VCaP (cell line): ENCODE measurements around the gene HOXD13.
A peak's percentile ranks its signal among the peaks of the same experiment; 100 is the strongest.

Experiments used
- H3K27ac ChIP-seq: fragments of 450-650 bp; 2 replicates; pipeline ENCODE4 v1.5.1; 2017
- TF ChIP-seq, protein P1 (sequence below): fragments of 450-650 bp; conservative IDR thresholded peaks from 2 replicates; pipeline ENCODE4 v1.5.1; 2017; ENCODE audit warnings: mild to moderate bottlenecking, moderate library complexity

The HOXD13 gene

DNA sequence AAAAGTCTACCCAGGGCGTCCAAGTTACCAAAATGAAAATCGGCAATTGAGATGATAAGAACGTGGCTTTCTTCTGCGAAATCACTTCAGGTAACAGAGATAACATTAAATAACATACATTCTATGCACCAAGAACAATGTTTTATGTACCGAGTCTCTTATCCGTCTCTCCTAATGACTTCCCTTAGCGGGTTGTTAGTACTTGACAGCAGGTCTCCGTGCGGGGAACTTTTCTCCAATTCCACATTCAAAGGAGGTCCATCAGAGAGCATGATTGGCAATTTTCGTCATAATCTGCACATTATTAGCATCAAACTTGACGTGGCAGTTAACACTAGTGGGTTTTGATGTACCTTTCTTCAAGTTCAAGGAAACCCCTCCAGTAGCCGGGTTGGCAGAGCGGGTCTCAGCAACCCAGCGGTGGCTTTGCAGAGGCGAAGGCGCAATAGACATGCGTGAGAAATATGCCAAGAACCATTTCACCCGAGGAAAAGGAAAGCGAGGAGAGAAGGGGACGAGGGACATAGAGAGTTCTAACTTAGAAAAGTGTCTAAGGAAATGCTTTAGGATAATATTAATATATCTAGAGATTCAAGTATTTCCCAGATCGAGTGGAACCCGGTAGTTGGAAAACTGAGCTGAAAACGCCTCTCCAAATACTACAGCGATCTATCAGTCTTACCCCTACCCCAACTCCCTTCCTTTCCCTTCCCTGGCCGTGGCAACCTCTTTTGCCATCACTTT, 13.8 kb upstream of the HOXD13 start:
- H3K27ac ChIP-seq, result no peak overlapping the region

DNA sequence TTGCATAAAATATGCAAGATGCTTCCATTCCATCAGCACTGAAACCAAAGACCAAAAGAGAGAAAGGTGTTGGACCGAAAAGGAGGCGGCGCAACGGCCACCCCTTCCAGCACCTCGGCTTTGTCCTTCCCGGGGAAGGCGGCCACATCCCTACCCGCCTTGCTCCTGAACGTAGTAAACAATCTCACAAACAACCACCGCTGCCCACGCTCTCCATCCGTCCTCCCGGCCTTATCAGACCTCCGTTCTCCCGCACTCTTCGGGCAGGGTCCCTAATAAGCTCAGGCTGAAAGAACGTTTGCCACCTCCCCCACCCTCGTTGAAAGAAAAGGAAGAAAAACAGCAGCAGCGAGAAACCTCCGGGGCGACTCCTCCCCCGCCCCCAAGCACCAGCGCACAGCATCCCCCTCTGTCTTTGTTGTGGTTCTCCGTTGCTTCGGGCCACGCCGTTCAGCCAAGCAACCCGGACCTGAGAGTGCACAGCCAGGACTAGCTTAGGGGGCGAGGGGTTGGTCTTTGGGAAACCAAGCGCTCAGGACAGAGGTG, 13.2 kb upstream of the HOXD13 start:
- TF ChIP-seq, protein P1, sequence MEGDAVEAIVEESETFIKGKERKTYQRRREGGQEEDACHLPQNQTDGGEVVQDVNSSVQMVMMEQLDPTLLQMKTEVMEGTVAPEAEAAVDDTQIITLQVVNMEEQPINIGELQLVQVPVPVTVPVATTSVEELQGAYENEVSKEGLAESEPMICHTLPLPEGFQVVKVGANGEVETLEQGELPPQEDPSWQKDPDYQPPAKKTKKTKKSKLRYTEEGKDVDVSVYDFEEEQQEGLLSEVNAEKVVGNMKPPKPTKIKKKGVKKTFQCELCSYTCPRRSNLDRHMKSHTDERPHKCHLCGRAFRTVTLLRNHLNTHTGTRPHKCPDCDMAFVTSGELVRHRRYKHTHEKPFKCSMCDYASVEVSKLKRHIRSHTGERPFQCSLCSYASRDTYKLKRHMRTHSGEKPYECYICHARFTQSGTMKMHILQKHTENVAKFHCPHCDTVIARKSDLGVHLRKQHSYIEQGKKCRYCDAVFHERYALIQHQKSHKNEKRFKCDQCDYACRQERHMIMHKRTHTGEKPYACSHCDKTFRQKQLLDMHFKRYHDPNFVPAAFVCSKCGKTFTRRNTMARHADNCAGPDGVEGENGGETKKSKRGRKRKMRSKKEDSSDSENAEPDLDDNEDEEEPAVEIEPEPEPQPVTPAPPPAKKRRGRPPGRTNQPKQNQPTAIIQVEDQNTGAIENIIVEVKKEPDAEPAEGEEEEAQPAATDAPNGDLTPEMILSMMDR, result no peak

More for the DNA sequence above, 13.8 kb upstream of the HOXD13 start:
- TF ChIP-seq, protein P1, result no peak

DNA sequence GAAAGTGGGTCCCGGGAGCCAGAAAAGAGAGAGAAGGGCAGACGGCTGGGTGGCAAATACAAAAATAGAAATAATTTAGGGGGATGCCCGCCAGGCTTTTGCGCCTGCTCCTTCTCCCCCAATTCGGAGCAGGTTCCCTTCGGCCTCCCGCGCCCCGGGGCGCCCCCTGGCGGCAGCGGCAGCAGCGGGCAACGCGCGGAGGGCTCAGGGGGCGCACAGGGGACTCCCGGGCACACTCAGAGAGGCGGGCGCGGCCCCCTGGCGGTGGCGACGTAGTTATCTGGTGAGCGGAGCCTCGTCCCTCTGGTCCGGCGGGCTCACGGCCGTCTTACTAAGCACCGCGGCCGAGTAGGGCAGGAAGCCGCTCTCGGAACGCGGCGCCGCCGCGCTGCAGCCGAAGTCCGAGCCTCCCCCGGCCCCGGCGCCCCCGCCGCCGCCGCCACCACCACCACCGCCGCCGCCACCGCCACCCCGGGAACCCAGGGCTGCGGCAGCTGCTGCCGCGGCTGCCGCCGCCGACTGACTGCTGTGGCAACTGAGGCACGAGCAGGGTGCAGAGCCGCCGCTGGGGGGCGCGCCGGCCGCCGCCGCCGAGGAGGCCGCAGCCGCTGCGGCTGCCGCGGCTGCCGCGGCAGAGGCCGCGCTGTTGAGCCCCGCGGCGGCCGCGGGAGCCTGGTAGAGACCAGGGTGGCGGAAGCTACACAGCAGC, 12.5 kb upstream of the HOXD13 start:
- no peak overlapping the region for H3K27ac ChIP-seq
- TF ChIP-seq, protein P1, result peak; percentile 82

More for the DNA sequence above, 13.2 kb upstream of the HOXD13 start:
- no peak overlapping the region for H3K27ac ChIP-seq

DNA sequence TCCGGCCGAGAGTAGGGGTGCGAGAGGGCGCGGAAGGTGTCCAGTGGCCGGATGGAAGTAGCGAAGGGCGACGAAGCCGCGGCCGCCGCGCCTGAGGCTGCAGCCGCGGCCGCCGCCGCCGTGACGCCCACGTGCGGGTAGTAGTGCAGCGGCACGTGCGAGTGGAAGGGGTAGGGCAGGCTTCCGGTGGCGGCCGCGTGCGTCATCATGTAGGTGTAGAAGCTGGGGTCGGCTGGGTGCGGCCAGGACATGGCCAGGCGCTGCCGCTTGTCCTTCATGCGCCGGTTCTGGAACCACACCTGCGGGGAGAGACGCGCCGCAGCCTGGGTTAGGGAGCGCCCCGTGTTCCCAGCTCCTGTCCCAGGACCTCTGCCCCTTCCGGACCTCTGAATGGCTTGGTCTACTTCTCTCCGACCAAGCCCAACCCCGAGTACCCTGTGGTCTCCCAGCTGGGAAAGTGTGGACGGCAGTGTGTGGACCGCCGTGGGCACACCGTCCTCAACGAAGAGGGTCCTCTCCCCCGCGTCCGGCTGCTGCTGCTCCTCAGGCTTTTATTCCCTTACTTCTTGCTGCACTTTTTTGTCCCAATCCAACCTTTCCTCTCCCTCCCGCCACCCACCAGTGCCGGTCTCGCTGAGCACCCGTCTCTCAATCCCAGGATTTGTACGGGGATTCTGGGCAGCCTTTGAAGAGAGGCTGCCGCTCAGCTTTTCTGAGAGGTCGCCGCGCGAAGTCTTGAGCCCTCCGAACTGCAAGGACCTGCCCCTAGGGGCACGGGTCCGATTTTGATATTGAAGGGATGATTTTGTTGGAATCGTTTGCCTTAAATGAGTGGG, 11.8 kb upstream of the HOXD13 start:
- TF ChIP-seq, protein P1, result no peak
- H3K27ac ChIP-seq, result no peak overlapping the region

DNA sequence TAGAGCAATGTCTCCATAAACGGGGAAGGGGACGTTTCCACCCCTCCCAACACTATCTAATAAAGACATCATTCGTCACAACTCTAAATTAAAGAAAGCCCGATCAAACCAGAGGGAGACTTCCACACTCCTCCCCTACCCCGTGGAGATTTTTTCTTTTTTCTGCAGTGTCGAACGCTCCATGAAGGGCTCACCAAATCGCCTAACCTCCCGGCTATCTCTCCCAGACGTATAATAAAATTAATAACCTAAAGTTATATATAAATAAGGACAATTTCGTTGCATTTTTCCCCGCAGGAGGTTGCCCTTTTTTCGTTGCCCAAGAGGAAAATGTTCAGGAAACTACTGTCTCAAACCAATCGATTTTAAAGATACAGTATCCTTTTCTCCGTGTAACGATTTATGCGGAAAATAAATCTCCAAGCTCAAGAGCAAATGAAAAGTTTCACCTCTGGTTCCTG, 11.1 kb upstream of the HOXD13 start:
- H3K27ac ChIP-seq, result no peak overlapping the region
- TF ChIP-seq, protein P1, result no peak

DNA sequence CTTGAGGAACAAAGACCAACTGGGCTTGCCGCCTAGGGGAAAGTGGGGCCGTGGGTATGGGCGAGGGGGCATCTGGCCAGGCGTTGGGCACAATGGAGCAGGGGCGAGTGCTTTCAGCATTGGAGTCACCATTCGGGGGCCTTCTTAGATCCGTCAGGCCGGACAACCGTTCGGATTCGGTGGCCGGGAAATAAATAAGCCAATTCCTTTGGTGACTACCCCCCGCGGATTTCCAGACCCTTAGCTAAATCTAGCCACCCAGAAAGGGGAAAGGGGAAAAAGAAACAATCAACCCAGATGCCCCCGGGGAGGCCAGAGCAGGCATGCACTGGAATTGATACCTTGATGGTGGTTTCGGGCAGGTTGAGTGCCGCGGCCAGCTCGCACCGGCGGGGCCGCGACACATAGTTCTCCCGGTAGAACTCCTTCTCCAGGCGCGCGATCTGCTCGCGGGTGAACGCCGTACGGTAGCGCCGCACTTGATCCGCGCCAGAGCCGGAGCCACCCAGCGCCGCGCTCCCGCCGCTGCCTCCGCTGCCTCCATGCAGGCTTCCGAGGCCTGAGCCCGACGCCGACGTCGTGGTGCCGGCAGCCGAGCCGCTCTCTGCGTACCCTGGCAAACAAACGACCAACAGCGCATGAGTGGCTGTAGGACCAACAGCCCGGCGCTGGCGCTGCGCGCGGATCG, 10.5 kb upstream of the HOXD13 start:
- no peak overlapping the region for H3K27ac ChIP-seq
- TF ChIP-seq, protein P1, result no peak
